ENCODE results near the gene ZNRF3. TPM values are rescaled to one million over a fixed set of nuclear protein-coding genes. Genes with fewer than 3 reads are reported as not detected.

Gene ZNRF3
- total RNA-seq, 1 donor from 2014 or later: 0.69 TPM

- H3K36me3 Mint-ChIP-seq (ENCODE audit: low read depth): no peaks in the 10 kb centered on the region
- POLR2A ChIA-PET: no interaction called here
- intact Hi-C loops (cut with micrococcal nuclease): no loop called here
- DNase-seq (no peak), ATAC-seq (ENCODE audit: low read depth) (no peak)
- H3K4me1 Mint-ChIP-seq: no peaks in the 10 kb centered on the region
- H3K27ac Mint-ChIP-seq: no peak overlapping the region
- H3K4me3 Mint-ChIP-seq: no peak overlapping the region
- H3K27me3 Mint-ChIP-seq: peaks cover 18% of the 10 kb centered on the region
- CTCF ChIA-PET: no interaction called here
- no peak for TF ChIP-seq CTCF (IDR thresholded peaks at IDR 0.05)
- no peaks in the 10 kb centered on the region for H3K9me3 Mint-ChIP-seq
Measured at GRCh38 chr22:28967969-28968368, 84.6 kb downstream of the ZNRF3 start.

- Mint-ChIP-seq H3K4me3 (no peak overlapping the region), H3K27ac (no peak overlapping the region), H3K9me3 (no peaks in the 10 kb centered on the region), H3K27me3 (peaks cover 13% of the 10 kb centered on the region), H3K4me1 (no peaks in the 10 kb centered on the region), H3K36me3 (ENCODE audit: low read depth) (no peaks in the 10 kb centered on the region)
- no peak for DNase-seq
- no peak for TF ChIP-seq CTCF (IDR thresholded peaks at IDR 0.05)
- intact Hi-C loops (cut with micrococcal nuclease): no loop called here
- ChIA-PET POLR2A (no interaction called here), CTCF (no interaction called here)
- ATAC-seq (ENCODE audit: low read depth): no peak
Measured at GRCh38 chr22:28969401-28970168, 86.2 kb downstream of the ZNRF3 start.

- no peak for DNase-seq
- ChIA-PET POLR2A (no interaction called here), CTCF (no interaction called here)
- no peaks in the 10 kb centered on the region for H3K36me3 Mint-ChIP-seq (ENCODE audit: low read depth)
- intact Hi-C loops (cut with micrococcal nuclease): no loop called here
- ATAC-seq (ENCODE audit: low read depth): no peak
- H3K4me3 Mint-ChIP-seq: no peak overlapping the region
- peaks cover 13% of the 10 kb centered on the region for H3K27me3 Mint-ChIP-seq
- no peak overlapping the region for H3K27ac Mint-ChIP-seq
- H3K9me3 Mint-ChIP-seq: no peaks in the 10 kb centered on the region
- no peaks in the 10 kb centered on the region for H3K4me1 Mint-ChIP-seq
- no peak for TF ChIP-seq CTCF (IDR thresholded peaks at IDR 0.05)
Measured at GRCh38 chr22:28973352-28973751, 90.0 kb downstream of the ZNRF3 start.

GRCh38 chr22:28977060-28977459 is 93.7 kb downstream of the ZNRF3 start:
- ChIA-PET POLR2A (no interaction called here), CTCF (no interaction called here)
- Mint-ChIP-seq H3K27ac (no peak overlapping the region), H3K9me3 (no peaks in the 10 kb centered on the region), H3K4me3 (no peak overlapping the region), H3K27me3 (peaks cover 24% of the 10 kb centered on the region), H3K4me1 (no peaks in the 10 kb centered on the region), H3K36me3 (ENCODE audit: low read depth) (no peaks in the 10 kb centered on the region)
- intact Hi-C loops (cut with micrococcal nuclease): no loop called here
- ATAC-seq (ENCODE audit: low read depth): no peak
- TF ChIP-seq CTCF (IDR thresholded peaks at IDR 0.05): no peak
- no peak for DNase-seq

- Mint-ChIP-seq H3K4me1 (no peaks in the 10 kb centered on the region), H3K27me3 (peaks cover 25% of the 10 kb centered on the region), H3K36me3 (ENCODE audit: low read depth) (no peaks in the 10 kb centered on the region), H3K27ac (no peak overlapping the region), H3K9me3 (no peaks in the 10 kb centered on the region), H3K4me3 (no peak overlapping the region)
- no peak for ATAC-seq (ENCODE audit: low read depth)
- no peak for DNase-seq
- intact Hi-C loops (cut with micrococcal nuclease): no loop called here
- ChIA-PET CTCF (no interaction called here), POLR2A (no interaction called here)
- no peak for TF ChIP-seq CTCF (IDR thresholded peaks at IDR 0.05)
Measured at GRCh38 chr22:28977481-28977971, 94.2 kb downstream of the ZNRF3 start.

Measured in activated B cell treated with CpG ODN at 0.5 μM for 24 hours (primary cell).